HepG2 (cell line): Measurements from ENCODE around the gene STX4. TPM values are rescaled to one million over a fixed set of nuclear protein-coding genes. Genes with fewer than 3 reads are reported as not detected.

ENCODE experiments used
- ATRX ChIP-seq: sonication (generic); formaldehyde crosslinking; IDR thresholded peaks from 2 replicates; pipeline ENCODE4 v1.4.0; 2020; ENCODE audit warnings: missing genetic modification reagents, borderline replicate concordance
- ETV6 ChIP-seq: sonication (generic); formaldehyde crosslinking; conservative IDR thresholded peaks from 2 replicates; pipeline ENCODE4 v1.4.0; 2020; ENCODE audit warnings: missing genetic modification reagents
- HDAC6 ChIP-seq: fragments of 200-600 bp; sonication (generic); IDR thresholded peaks from 2 replicates; pipeline ENCODE4 v1.7.0; 2017; ENCODE audit warnings: mild to moderate bottlenecking, antibody characterized with exemption, low read length, low read depth
- HES4 ChIP-seq: sonication (generic); formaldehyde crosslinking; IDR thresholded peaks from 2 replicates; pipeline ENCODE4 v1.9.0; 2021; ENCODE audit warnings: mild to moderate bottlenecking, missing genetic modification reagents, borderline replicate concordance
- HOXD1 ChIP-seq: sonication (generic); formaldehyde crosslinking; IDR thresholded peaks from 2 replicates; pipeline ENCODE4 v1.5.0; 2020; ENCODE audit warnings: missing genetic modification reagents
- MBD4 ChIP-seq: IDR thresholded peaks from 2 replicates; pipeline ENCODE4 v1.6.1; 2012; ENCODE audit warnings: low read length, inconsistent platforms, borderline replicate concordance
- MED13 ChIP-seq: sonication (generic); formaldehyde crosslinking; IDR thresholded peaks from 2 replicates; pipeline ENCODE4 v1.5.0; 2020; ENCODE audit warnings: missing genetic modification reagents
- MTF2 ChIP-seq: sonication (generic); formaldehyde crosslinking; IDR thresholded peaks from 2 replicates; pipeline ENCODE4 v1.5.0; 2020; ENCODE audit warnings: missing genetic modification reagents, borderline replicate concordance
- NR3C1 ChIP-seq: sonication (generic); formaldehyde crosslinking; IDR thresholded peaks from 2 replicates; pipeline ENCODE4 v1.4.0; 2020; ENCODE audit warnings: missing genetic modification reagents
- POGZ ChIP-seq: sonication (generic); formaldehyde crosslinking; IDR thresholded peaks from 2 replicates; pipeline ENCODE4 v1.4.0; 2020; ENCODE audit warnings: mild to moderate bottlenecking, missing genetic modification reagents
- POLR2AphosphoS2 ChIP-seq: IDR thresholded peaks from 2 replicates; pipeline ENCODE4 v1.6.1; 2011; ENCODE audit warnings: low read depth, low read length, improper control_type of control experiment
- RFXANK ChIP-seq: IDR thresholded peaks from 2 replicates; pipeline ENCODE4 v1.6.1; 2016
- ZNF10 ChIP-seq: sonication (generic); formaldehyde crosslinking; IDR thresholded peaks from 2 replicates; pipeline ENCODE4 v1.4.0; 2020; ENCODE audit warnings: mild to moderate bottlenecking, low read depth, missing genetic modification reagents, borderline replicate concordance
- ZNF333 ChIP-seq: sonication (generic); formaldehyde crosslinking; IDR thresholded peaks from 2 replicates; pipeline ENCODE4 v1.4.0; 2020; ENCODE audit warnings: mild to moderate bottlenecking, missing genetic modification reagents, borderline replicate concordance
- ZNF430 ChIP-seq: sonication (generic); formaldehyde crosslinking; IDR thresholded peaks from 2 replicates; pipeline ENCODE4 v1.9.0; 2021; ENCODE audit warnings: mild to moderate bottlenecking, missing genetic modification reagents
- ZNF550 ChIP-seq: sonication (generic); formaldehyde crosslinking; IDR thresholded peaks from 2 replicates; pipeline ENCODE4 v1.4.0; 2020; ENCODE audit warnings: mild to moderate bottlenecking, missing genetic modification reagents, borderline replicate concordance
- ZNF563 ChIP-seq: sonication (generic); formaldehyde crosslinking; IDR thresholded peaks from 2 replicates; pipeline ENCODE4 v1.8.0; 2022; ENCODE audit warnings: mild to moderate bottlenecking, moderate library complexity, missing genetic modification reagents
- ZNF839 ChIP-seq: sonication (generic); formaldehyde crosslinking; IDR thresholded peaks from 2 replicates; pipeline ENCODE4 v1.4.0; 2020; ENCODE audit warnings: missing genetic modification reagents, mild to moderate bottlenecking, borderline replicate concordance
- ZNF850 ChIP-seq: sonication (generic); formaldehyde crosslinking; conservative IDR thresholded peaks from 2 replicates; pipeline ENCODE4 v1.9.0; 2021; ENCODE audit warnings: mild to moderate bottlenecking, missing genetic modification reagents
- polyA plus RNA-seq, 8 experiments: library from polyadenylated mRNA; depleted of rRNA in 3 of 8; stranded (reverse) in 7 of 8; unstranded in 1 of 8; fragments of >200 nt; fragmentation: Illumina TruSeq in 4 of 8; extraction: Trizol in 4 of 8; gene quantifications; 2 replicates each; pipeline versions ENCODE4 v1.2.1 to v1.2.3, GENCODE V29; 2011 to 2016; ENCODE audit warnings: low read depth in 4 of 8, missing spikeins in 1 of 8, mixed read lengths in 1 of 8; ENCODE audit not compliant: insufficient read depth in 1 of 8
- total RNA-seq, 5 experiments: library from RNA; depleted of rRNA; stranded (reverse); fragments of >200 nt; fragmentation: Illumina TruSeq; extraction: Trizol; gene quantifications; 2 replicates each; pipeline ENCODE4 v1.2.3, GENCODE V29; 2016; ENCODE audit warnings: low read depth in 1 of 5
- TF ChIP-seq, protein P1 (sequence below): sonication (generic); formaldehyde crosslinking; IDR thresholded peaks from 2 replicates; pipeline ENCODE4 v1.5.1; 2020; ENCODE audit warnings: mild to moderate bottlenecking, missing genetic modification reagents
- TF ChIP-seq, protein P2 (sequence below): sonication (generic); formaldehyde crosslinking; IDR thresholded peaks from 2 replicates; pipeline ENCODE4 v1.8.0; 2022; ENCODE audit warnings: mild to moderate bottlenecking, missing genetic modification reagents
- TF ChIP-seq, protein P3 (sequence below): sonication (generic); formaldehyde crosslinking; IDR thresholded peaks from 2 replicates; pipeline ENCODE4 v1.9.0; 2021; ENCODE audit warnings: missing genetic modification reagents, borderline replicate concordance
- TF ChIP-seq, protein P4 (sequence below): sonication (generic); formaldehyde crosslinking; IDR thresholded peaks from 2 replicates; pipeline ENCODE4 v1.4.0; 2020; ENCODE audit warnings: missing genetic modification reagents

Gene STX4
- total and polyA plus RNA-seq, 2 of the 13 experiments (the other 11 are each of a cell fraction or from before 2014, with no cell fraction given): 29.2 to 34.6 TPM

DNA sequence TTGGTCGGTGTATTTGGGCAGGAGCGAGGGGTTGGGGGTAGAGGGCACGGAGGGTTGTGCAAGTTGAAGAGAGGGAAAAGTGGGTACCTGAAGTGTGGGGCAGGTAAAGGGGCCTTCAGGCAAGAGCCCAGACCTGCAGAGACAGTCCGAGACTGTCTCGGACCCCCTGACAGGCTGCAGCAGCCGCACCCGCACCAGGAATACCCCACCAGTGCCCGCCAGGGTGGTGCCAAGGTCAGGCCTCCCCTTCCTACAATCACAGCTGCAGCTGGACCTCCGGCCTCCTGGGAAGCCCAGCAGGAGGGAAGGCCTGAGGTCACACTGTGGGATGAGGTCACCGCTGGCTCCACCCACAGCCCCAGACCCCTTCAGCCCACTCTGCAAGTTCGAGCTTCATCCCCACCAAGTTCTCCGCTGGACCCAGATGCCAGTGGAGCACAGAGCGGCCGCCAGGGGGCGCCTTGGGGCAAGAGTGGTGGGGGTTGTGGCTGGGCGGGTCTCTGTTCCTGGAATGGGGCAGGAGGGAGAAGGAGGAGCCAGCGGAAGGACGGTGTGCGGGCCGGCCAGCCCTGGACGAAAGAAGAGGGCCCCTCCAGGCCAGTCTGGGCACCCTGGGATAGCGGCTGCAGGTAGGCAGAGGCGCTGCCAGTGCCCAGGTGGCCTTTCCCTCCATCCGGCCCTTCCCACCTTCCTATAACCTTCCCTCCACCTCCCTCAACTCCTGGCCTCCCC, 48.5 kb upstream of the STX4 start, which contains the start of gene HSD3B7 (continued):
- TF ChIP-seq, protein P1, sequence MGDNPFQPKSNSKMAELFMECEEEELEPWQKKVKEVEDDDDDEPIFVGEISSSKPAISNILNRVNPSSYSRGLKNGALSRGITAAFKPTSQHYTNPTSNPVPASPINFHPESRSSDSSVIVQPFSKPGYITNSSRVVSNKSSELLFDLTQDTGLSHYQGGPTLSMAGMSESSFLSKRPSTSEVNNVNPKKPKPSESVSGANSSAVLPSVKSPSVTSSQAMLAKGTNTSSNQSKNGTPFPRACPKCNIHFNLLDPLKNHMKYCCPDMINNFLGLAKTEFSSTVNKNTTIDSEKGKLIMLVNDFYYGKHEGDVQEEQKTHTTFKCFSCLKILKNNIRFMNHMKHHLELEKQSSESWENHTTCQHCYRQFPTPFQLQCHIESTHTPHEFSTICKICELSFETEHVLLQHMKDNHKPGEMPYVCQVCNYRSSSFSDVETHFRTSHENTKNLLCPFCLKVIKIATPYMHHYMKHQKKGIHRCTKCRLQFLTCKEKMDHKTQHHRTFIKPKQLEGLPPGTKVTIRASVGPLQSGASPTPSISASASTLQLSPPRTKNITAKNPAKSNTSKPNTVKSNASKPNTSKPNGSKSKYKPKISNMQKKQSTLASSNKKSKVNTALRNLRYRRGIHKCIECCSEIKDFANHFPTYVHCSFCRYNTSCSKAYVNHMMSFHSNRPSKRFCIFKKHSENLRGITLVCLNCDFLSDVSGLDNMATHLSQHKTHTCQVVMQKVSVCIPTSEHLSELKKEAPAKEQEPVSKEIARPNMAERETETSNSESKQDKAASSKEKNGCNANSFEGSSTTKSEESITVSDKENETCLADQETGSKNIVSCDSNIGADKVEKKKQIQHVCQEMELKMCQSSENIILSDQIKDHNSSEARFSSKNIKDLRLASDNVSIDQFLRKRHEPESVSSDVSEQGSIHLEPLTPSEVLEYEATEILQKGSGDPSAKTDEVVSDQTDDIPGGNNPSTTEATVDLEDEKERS: no peak
- TF ChIP-seq HDAC6 (no peak), ZNF430 (no peak), ATRX (CRISPR knock-in tag) (no peak), ZNF550 (CRISPR knock-in tag) (no peak; the same call in 1 of the 2 replicates), HOXD1 (no peak), ZNF850 (no peak), ZNF563 (CRISPR knock-in tag) (no peak), ZNF333 (CRISPR knock-in tag) (peak; percentile 64; the same call in 1 of the 2 replicates), POGZ (CRISPR knock-in tag) (0 out of 2 replicates have a peak, but pooled peaks have one; percentile 13), MTF2 (CRISPR knock-in tag) (no peak), ETV6 (peak; percentile 73), POLR2AphosphoS2 (no peak), RFXANK (CRISPR knock-in tag) (0 out of 2 replicates have a peak, but pooled peaks have one; percentile 41), MED13 (CRISPR knock-in tag) (peak; percentile 21; the same call in 1 of the 2 replicates), NR3C1 (no peak), HES4 (peak; percentile 79), ZNF839 (CRISPR knock-in tag) (no peak), ZNF10 (CRISPR knock-in tag) (no peak), MBD4 (no peak)
- TF ChIP-seq, protein P2, sequence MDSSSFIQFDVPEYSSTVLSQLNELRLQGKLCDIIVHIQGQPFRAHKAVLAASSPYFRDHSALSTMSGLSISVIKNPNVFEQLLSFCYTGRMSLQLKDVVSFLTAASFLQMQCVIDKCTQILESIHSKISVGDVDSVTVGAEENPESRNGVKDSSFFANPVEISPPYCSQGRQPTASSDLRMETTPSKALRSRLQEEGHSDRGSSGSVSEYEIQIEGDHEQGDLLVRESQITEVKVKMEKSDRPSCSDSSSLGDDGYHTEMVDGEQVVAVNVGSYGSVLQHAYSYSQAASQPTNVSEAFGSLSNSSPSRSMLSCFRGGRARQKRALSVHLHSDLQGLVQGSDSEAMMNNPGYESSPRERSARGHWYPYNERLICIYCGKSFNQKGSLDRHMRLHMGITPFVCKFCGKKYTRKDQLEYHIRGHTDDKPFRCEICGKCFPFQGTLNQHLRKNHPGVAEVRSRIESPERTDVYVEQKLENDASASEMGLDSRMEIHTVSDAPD (CRISPR knock-in tag): no peak
- TF ChIP-seq, protein P3, sequence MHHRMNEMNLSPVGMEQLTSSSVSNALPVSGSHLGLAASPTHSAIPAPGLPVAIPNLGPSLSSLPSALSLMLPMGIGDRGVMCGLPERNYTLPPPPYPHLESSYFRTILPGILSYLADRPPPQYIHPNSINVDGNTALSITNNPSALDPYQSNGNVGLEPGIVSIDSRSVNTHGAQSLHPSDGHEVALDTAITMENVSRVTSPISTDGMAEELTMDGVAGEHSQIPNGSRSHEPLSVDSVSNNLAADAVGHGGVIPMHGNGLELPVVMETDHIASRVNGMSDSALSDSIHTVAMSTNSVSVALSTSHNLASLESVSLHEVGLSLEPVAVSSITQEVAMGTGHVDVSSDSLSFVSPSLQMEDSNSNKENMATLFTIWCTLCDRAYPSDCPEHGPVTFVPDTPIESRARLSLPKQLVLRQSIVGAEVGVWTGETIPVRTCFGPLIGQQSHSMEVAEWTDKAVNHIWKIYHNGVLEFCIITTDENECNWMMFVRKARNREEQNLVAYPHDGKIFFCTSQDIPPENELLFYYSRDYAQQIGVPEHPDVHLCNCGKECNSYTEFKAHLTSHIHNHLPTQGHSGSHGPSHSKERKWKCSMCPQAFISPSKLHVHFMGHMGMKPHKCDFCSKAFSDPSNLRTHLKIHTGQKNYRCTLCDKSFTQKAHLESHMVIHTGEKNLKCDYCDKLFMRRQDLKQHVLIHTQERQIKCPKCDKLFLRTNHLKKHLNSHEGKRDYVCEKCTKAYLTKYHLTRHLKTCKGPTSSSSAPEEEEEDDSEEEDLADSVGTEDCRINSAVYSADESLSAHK (CRISPR knock-in tag): no peak
- TF ChIP-seq, protein P4, sequence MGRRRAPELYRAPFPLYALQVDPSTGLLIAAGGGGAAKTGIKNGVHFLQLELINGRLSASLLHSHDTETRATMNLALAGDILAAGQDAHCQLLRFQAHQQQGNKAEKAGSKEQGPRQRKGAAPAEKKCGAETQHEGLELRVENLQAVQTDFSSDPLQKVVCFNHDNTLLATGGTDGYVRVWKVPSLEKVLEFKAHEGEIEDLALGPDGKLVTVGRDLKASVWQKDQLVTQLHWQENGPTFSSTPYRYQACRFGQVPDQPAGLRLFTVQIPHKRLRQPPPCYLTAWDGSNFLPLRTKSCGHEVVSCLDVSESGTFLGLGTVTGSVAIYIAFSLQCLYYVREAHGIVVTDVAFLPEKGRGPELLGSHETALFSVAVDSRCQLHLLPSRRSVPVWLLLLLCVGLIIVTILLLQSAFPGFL (CRISPR knock-in tag): 0 out of 2 replicates have a peak, but pooled peaks have one; percentile 47
